ENCODE data around the gene DOK3. TPM values are rescaled to one million over a fixed set of nuclear protein-coding genes. Genes with fewer than 3 reads are reported as not detected.

The DOK3 gene
- total and polyA plus RNA-seq, 10 of the 15 experiments (the other 5 are each of a cell fraction or from before 2014, with no cell fraction given), result 6.6 to 107 (median 52.1) TPM

DNA sequence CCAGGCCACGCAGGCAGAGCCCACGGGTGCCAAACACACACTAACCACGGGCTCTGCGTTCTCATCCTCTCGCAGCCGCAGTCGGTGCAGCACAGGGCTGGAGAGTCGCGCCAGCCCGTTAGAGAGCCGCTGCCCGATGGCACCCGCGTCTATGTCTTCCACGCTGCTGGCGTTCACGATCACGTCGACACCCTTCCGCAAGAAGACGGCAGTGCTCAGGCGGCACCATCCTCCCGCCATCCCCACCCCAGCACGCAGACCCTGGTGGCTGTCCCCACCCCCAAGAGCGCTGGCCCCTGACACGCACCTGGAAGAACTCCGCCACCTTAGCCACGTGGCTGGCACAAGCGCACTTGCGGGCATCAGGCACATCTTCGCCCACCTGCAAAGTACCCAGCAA is 42.2 kb downstream of the DOK3 start (continued):
- TF ChIP-seq NFXL1 (IDR thresholded peaks at IDR 0.05; ENCODE audit: borderline replicate concordance), result no peak
- no peak for TF ChIP-seq CUX1 (IDR thresholded peaks at IDR 0.05; ENCODE audit: insufficient replicate concordance, low read depth, low read length)

GRCh38 chr5:177466861-177467260 is 42.8 kb downstream of the DOK3 start:
- Histone ChIP-seq H3K79me2 (ENCODE audit: control insufficient read depth, insufficient read depth, low read length) (no peaks in the 10 kb centered on the region), H3K4me2 (ENCODE audit: control insufficient read depth, insufficient read depth) (no peak overlapping the region), H2AFZ (ENCODE audit: control insufficient read depth, low read depth, low read length) (no peak overlapping the region), H3K27me3 (replicated peaks in 1 of 2; ENCODE audit: control insufficient read depth in 2 of 2, insufficient read depth in 2 of 2, low read length in 1 of 2) (no peaks in the 10 kb centered on the region), H3K36me3 (ENCODE audit: control insufficient read depth in 2 of 2, insufficient read depth in 2 of 2, low read length in 1 of 2) (no peaks in the 10 kb centered on the region), H4K20me1 (ENCODE audit: control insufficient read depth, insufficient read depth) (no peaks in the 10 kb centered on the region), H3K9me3 (replicated peaks; ENCODE audit: control insufficient read depth, insufficient read depth, low read length) (no peaks in the 10 kb centered on the region), H3K27ac (ENCODE audit: control insufficient read depth, insufficient read depth) (no peak overlapping the region), H3K4me3 (no peak overlapping the region), H3K9ac (ENCODE audit: control insufficient read depth, insufficient read depth, low read length) (no peak overlapping the region), H3K4me1 (ENCODE audit: control insufficient read depth, insufficient read depth, low read length) (peaks cover 3% of the 10 kb centered on the region)
- intact Hi-C loops (cut with micrococcal nuclease; ENCODE audit: unreplicated experiment), result no loop called here
- in situ Hi-C loops (cut with MboI), result no loop called here
- ChIA-PET POLR2A (interaction anchor here (1.1 kb wide), 1 partner anchor 12 kb away, joined by 3 read pairs; no protein-coding TSS in a partner anchor), SMC1A (ENCODE audit: uncharacterized antibody, unreplicated experiment) (no interaction called here), CTCF (no interaction called here), RAD21 (ENCODE audit: unreplicated experiment) (no interaction called here)
- no peak for TF ChIP-seq RAD51 (IDR thresholded peaks at IDR 0.05)
- no peak for TF ChIP-seq CUX1 (IDR thresholded peaks at IDR 0.05; ENCODE audit: insufficient replicate concordance, low read depth, low read length)
- no peak for TF ChIP-seq GABPA (IDR thresholded peaks at IDR 0.05; ENCODE audit: low read depth)
- no peak for TF ChIP-seq NFXL1 (IDR thresholded peaks at IDR 0.05; ENCODE audit: borderline replicate concordance)
- TF ChIP-seq HDAC6 (IDR thresholded peaks at IDR 0.05; ENCODE audit: unreplicated experiment), result no peak
- TF ChIP-seq TARDBP (IDR thresholded peaks at IDR 0.05; ENCODE audit: borderline replicate concordance), result no peak
- FAIRE-seq (no peak), DNase-seq (ENCODE audit: low read depth, low spot score) (no peak), ATAC-seq (no peak)
- WGBS (ENCODE audit: insufficient coverage, insufficient replicate concordance, low lambda C conversion rate, missing lambda C conversion rate), result 64% methylated on average over 21 of the region's 25 CpGs
- BruUV-seq (replicated peaks), result no TSS peak

All from GM12878 (cell line).